ENCODE measurements around the gene TNPO3.

TNPO3 gene

DNA sequence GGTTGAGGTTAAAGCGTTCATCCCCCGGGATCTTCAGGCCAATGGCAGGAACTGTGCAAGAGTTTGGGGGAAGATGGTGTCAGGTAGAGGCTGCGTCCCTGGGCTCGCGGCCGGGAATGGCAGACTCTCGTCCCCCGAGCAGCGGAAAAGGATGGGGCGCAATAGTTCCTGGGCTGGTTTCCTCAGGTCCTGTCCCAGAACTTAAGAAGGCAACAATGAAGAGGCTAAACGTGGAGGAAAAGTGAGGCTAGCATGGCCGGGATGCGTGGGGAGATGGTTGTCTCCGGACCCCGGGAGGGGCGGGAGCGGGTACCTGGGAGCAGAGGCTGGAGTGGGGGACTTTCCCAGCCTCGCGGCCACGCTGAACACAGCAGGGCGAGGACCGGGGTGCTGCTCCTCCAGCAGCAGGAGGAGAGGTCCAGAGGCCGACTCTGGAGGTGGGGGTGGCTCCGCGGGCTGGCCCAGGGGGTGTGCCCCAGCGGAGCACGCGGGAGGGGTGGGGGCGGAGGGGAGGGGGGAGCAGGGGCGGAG is 116.3 kb downstream of the TNPO3 start:
- peak overlapping the region; percentile 63 to 72 for H3K4me3 ChIP-seq (ENCODE audit: low read length in 2 of 2)
- no peaks in the 10 kb centered on the region for H3K36me3 ChIP-seq (ENCODE audit: control insufficient read depth in 2 of 2, insufficient read depth in 2 of 2, low read length in 2 of 2)
- peaks cover 17 to 32% of the 10 kb centered on the region in 2 donors for H3K27me3 ChIP-seq (ENCODE audit: control insufficient read depth in 1 of 2, insufficient read depth in 2 of 2, low read length in 2 of 2)
- H3K27ac ChIP-seq (ENCODE audit: low read length): no peak overlapping the region
- peaks cover 9% of the 10 kb centered on the region for H3K4me1 ChIP-seq (ENCODE audit: control insufficient read depth, insufficient read depth, low read length)
- H3K9me3 ChIP-seq (ENCODE audit: control insufficient read depth in 2 of 2, low read length in 2 of 2): no peaks in the 10 kb centered on the region
- H3K9ac ChIP-seq (ENCODE audit: low read length in 2 of 2): peak overlapping the region in 1 of 2 donors; percentile 27

- peak within 1 kb of the TSS; percentile 63 to 72 for H3K4me3 ChIP-seq (ENCODE audit: low read length in 2 of 2)
- H3K9ac ChIP-seq (ENCODE audit: low read length in 2 of 2): peak within 1 kb of the TSS in 1 of 2 donors; percentile 27
- peaks cover 23 to 35% of the 10 kb centered on the region in 2 donors for H3K27me3 ChIP-seq (ENCODE audit: control insufficient read depth in 1 of 2, insufficient read depth in 2 of 2, low read length in 2 of 2)
- no peaks in the 10 kb centered on the region for H3K9me3 ChIP-seq (ENCODE audit: control insufficient read depth in 2 of 2, low read length in 2 of 2)
- H3K36me3 ChIP-seq (ENCODE audit: control insufficient read depth in 2 of 2, insufficient read depth in 2 of 2, low read length in 2 of 2): no peaks in the 10 kb centered on the region
- peaks cover 9% of the 10 kb centered on the region for H3K4me1 ChIP-seq (ENCODE audit: control insufficient read depth, insufficient read depth, low read length)
- no peak within 1 kb of the TSS for H3K27ac ChIP-seq (ENCODE audit: low read length)
Observed at GRCh38 chr7:128937647-128938543, 117.0 kb downstream of the TNPO3 start, which contains the start of gene IRF5. TSS of gene IRF5 (plus strand) at chr7:128937927. CDS start at chr7:128942082, 4,155 bp downstream.

DNA sequence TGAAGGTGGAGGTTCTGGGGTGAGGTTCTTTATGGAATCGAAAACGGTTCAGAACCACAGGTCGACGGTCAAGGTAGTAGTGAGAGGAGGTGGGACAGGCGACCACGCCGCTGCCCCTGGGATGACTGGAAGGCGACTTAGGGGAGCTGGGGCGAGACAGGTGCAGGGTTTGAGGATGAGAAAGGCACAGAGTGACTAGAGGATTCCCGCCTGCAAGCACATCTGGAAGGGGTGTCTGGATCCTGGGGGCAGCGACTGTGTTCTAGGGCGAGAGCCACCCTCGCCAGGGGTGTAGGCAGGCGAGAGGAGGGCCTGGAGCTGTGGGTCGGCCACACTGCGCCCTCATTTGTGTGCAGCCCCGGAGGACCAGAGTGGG is 117.7 kb downstream of the TNPO3 start:
- peaks cover 9% of the 10 kb centered on the region for H3K4me1 ChIP-seq (ENCODE audit: control insufficient read depth, insufficient read depth, low read length)
- peak overlapping the region in 1 of 2 donors; percentile 72 for H3K4me3 ChIP-seq (ENCODE audit: low read length in 2 of 2)
- H3K9me3 ChIP-seq (ENCODE audit: control insufficient read depth in 2 of 2, low read length in 2 of 2): no peaks in the 10 kb centered on the region
- H3K27me3 ChIP-seq (ENCODE audit: control insufficient read depth in 1 of 2, insufficient read depth in 2 of 2, low read length in 2 of 2): peaks cover 27 to 40% of the 10 kb centered on the region in 2 donors
- no peak overlapping the region for H3K9ac ChIP-seq (ENCODE audit: low read length in 2 of 2)
- no peak overlapping the region for H3K27ac ChIP-seq (ENCODE audit: low read length)
- no peaks in the 10 kb centered on the region for H3K36me3 ChIP-seq (ENCODE audit: control insufficient read depth in 2 of 2, insufficient read depth in 2 of 2, low read length in 2 of 2)

DNA sequence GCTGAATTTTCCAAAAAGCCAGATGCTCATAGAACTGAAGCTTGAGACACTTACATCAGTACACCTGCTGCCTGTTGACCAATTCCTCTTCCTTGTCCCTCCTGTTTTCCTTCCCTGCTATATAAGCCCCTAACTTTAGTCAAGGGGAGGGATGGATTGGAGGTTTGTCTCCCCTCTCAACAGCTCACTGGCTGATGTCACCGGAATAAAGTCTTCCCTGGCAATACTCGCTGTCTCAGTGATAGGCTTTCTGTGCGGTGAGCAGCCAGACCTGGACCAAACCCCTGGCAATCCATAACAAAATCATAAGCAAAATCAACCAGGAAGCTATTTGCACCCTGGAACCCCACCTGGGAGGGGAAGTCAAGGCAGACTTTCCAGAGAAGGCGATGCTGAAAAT is 118.1 kb downstream of the TNPO3 start:
- Histone ChIP-seq H3K4me1 (ENCODE audit: control insufficient read depth, insufficient read depth, low read length) (peaks cover 9% of the 10 kb centered on the region), H3K27ac (ENCODE audit: low read length) (no peak overlapping the region), H3K27me3 (ENCODE audit: control insufficient read depth in 1 of 2, insufficient read depth in 2 of 2, low read length in 2 of 2) (peaks cover 27 to 40% of the 10 kb centered on the region in 2 donors)

GRCh38 chr7:128935342-128935730 is 119.6 kb downstream of the TNPO3 start:
- H3K9me3 ChIP-seq (ENCODE audit: control insufficient read depth in 2 of 2, low read length in 2 of 2): no peaks in the 10 kb centered on the region
- peaks cover 30 to 40% of the 10 kb centered on the region in 2 donors for H3K27me3 ChIP-seq (ENCODE audit: control insufficient read depth in 1 of 2, insufficient read depth in 2 of 2, low read length in 2 of 2)
- no peak overlapping the region for H3K27ac ChIP-seq (ENCODE audit: low read length)
- no peak overlapping the region for H3K9ac ChIP-seq (ENCODE audit: low read length in 2 of 2)
- no peak overlapping the region for H3K4me3 ChIP-seq (ENCODE audit: low read length in 2 of 2)
- peaks cover 9% of the 10 kb centered on the region for H3K4me1 ChIP-seq (ENCODE audit: control insufficient read depth, insufficient read depth, low read length)
- no peaks in the 10 kb centered on the region for H3K36me3 ChIP-seq (ENCODE audit: control insufficient read depth in 2 of 2, insufficient read depth in 2 of 2, low read length in 2 of 2)

More for the DNA sequence above, 118.1 kb downstream of the TNPO3 start:
- Histone ChIP-seq H3K36me3 (ENCODE audit: control insufficient read depth in 2 of 2, insufficient read depth in 2 of 2, low read length in 2 of 2) (no peaks in the 10 kb centered on the region), H3K4me3 (ENCODE audit: low read length in 2 of 2) (no peak overlapping the region), H3K9me3 (ENCODE audit: control insufficient read depth in 2 of 2, low read length in 2 of 2) (no peaks in the 10 kb centered on the region), H3K9ac (ENCODE audit: low read length in 2 of 2) (no peak overlapping the region)

GRCh38 chr7:128934361-128935341 is 120.3 kb downstream of the TNPO3 start:
- no peak overlapping the region for H3K9ac ChIP-seq (ENCODE audit: low read length in 2 of 2)
- no peaks in the 10 kb centered on the region for H3K36me3 ChIP-seq (ENCODE audit: control insufficient read depth in 2 of 2, insufficient read depth in 2 of 2, low read length in 2 of 2)
- no peaks in the 10 kb centered on the region for H3K9me3 ChIP-seq (ENCODE audit: control insufficient read depth in 2 of 2, low read length in 2 of 2)
- peaks cover 30 to 36% of the 10 kb centered on the region in 2 donors for H3K27me3 ChIP-seq (ENCODE audit: control insufficient read depth in 1 of 2, insufficient read depth in 2 of 2, low read length in 2 of 2)
- peaks cover 9% of the 10 kb centered on the region for H3K4me1 ChIP-seq (ENCODE audit: control insufficient read depth, insufficient read depth, low read length)
- no peak overlapping the region for H3K27ac ChIP-seq (ENCODE audit: low read length)
- no peak overlapping the region for H3K4me3 ChIP-seq (ENCODE audit: low read length in 2 of 2)

DNA sequence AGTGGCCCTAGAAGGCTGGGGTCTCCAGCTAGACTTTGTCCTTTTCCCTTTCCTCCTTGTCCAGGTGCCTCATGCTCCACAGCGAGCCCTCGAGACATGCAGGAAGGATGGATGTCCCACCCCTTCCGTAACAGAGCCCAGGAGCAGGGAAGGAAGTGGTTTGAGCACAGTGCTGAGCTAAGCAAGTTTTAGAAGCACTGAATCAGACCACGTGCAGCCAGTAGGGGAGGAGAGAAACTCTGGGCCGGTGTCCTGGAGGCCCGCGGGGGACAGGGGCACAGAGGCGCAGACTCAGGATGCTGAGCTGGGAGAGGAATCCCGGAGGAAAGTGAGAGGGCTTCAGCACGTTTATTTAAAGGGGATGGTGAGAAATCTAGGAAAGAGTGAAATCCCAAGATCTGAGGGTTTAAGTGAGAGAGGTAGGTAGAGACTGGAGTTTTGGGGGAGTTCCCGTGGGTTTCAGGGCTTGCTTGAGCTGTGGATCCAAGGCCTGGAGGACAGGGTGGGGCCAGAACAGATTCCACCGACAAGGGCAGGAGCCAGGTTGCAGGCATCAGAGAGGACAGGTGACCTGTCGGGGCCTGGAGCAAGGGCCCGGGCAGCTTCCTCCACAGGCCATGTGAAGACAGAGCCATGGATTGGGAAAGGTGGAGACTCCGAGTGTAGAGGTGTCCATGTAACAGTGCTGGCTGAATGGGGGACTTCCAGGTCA is 121.6 kb downstream of the TNPO3 start:
- H3K4me3 ChIP-seq (ENCODE audit: low read length in 2 of 2): no peak overlapping the region
- no peaks in the 10 kb centered on the region for H3K36me3 ChIP-seq (ENCODE audit: control insufficient read depth in 2 of 2, insufficient read depth in 2 of 2, low read length in 2 of 2)
- H3K27ac ChIP-seq (ENCODE audit: low read length): no peak overlapping the region
- H3K4me1 ChIP-seq (ENCODE audit: control insufficient read depth, insufficient read depth, low read length): peaks cover 5% of the 10 kb centered on the region
- H3K9me3 ChIP-seq (ENCODE audit: control insufficient read depth in 2 of 2, low read length in 2 of 2): no peaks in the 10 kb centered on the region
- no peak overlapping the region for H3K9ac ChIP-seq (ENCODE audit: low read length in 2 of 2)
- H3K27me3 ChIP-seq (ENCODE audit: control insufficient read depth in 1 of 2, insufficient read depth in 2 of 2, low read length in 2 of 2): peaks cover 28 to 31% of the 10 kb centered on the region in 2 donors

DNA sequence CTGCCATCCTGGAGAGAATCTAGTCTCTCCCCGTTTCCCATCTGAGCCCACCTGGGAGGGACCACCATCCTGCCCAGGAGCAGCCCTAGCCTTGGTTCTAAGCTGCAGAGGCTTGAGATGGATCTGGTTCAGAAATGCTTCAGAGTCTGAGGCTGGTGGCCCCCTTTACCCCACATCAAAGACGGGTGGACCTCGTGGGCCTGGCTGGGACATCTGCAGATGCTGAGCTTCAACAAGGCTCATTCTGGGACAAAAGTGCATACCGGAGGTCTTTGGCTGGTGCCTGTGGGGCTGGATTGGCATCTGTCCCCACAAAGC is 122.1 kb downstream of the TNPO3 start:
- Histone ChIP-seq H3K9me3 (ENCODE audit: control insufficient read depth in 2 of 2, low read length in 2 of 2) (no peaks in the 10 kb centered on the region), H3K9ac (ENCODE audit: low read length in 2 of 2) (no peak overlapping the region), H3K4me1 (ENCODE audit: control insufficient read depth, insufficient read depth, low read length) (peaks cover 2% of the 10 kb centered on the region), H3K27me3 (ENCODE audit: control insufficient read depth in 1 of 2, insufficient read depth in 2 of 2, low read length in 2 of 2) (peaks cover 25 to 33% of the 10 kb centered on the region in 2 donors), H3K4me3 (ENCODE audit: low read length in 2 of 2) (no peak overlapping the region), H3K36me3 (ENCODE audit: control insufficient read depth in 2 of 2, insufficient read depth in 2 of 2, low read length in 2 of 2) (no peaks in the 10 kb centered on the region), H3K27ac (ENCODE audit: low read length) (no peak overlapping the region)

GRCh38 chr7:128931965-128932861 is 122.7 kb downstream of the TNPO3 start:
- peaks cover 20 to 30% of the 10 kb centered on the region in 2 donors for H3K27me3 ChIP-seq (ENCODE audit: control insufficient read depth in 1 of 2, insufficient read depth in 2 of 2, low read length in 2 of 2)
- no peaks in the 10 kb centered on the region for H3K36me3 ChIP-seq (ENCODE audit: control insufficient read depth in 2 of 2, insufficient read depth in 2 of 2, low read length in 2 of 2)
- H3K27ac ChIP-seq (ENCODE audit: low read length): no peak overlapping the region
- H3K9me3 ChIP-seq (ENCODE audit: control insufficient read depth in 2 of 2, low read length in 2 of 2): no peaks in the 10 kb centered on the region
- no peaks in the 10 kb centered on the region for H3K4me1 ChIP-seq (ENCODE audit: control insufficient read depth, insufficient read depth, low read length)
- no peak overlapping the region for H3K4me3 ChIP-seq (ENCODE audit: low read length in 2 of 2)
- H3K9ac ChIP-seq (ENCODE audit: low read length in 2 of 2): no peak overlapping the region

All from stomach smooth muscle (tissue), 2 donors.